SK-N-SH (cell line): ENCODE results near the gene COL4A2. TPM values are rescaled to one million over a fixed set of nuclear protein-coding genes. Genes with fewer than 3 reads are reported as not detected.

Experiments used
- CTCF ChIA-PET: fragments of 300-600, 350-600 bp; formaldehyde crosslinking; extraction: SDS; loops from one replicate; lab custom pipeline; 2021; lab: Yijun Ruan, JAX
- POLR2A ChIA-PET: fragments of 350-600 bp; sonication (Branson Sonifier 250); formaldehyde crosslinking; extraction: SDS; loops from one replicate; lab custom pipeline; 2020; ENCODE audit warnings: antibody characterized with exemption, inconsistent platforms; lab: Yijun Ruan, JAX
- DNase-seq: peaks from one replicate; pipeline ENCODE4 v3.0.0; 2012
- H2AFZ ChIP-seq: fragments of 200-600 bp; sonication (generic); 2 replicates; pipeline ENCODE4 v1.8.1; 2016; ENCODE audit warnings: antibody characterized with exemption, mild to moderate bottlenecking, low read depth
- H3F3A ChIP-seq: fragments of 200-600 bp; sonication (generic); replicated peaks from 2 replicates; pipeline ENCODE3; 2016; ENCODE audit warnings: antibody characterized with exemption, mild to moderate bottlenecking; ENCODE audit not compliant: insufficient read depth
- H3K27ac ChIP-seq, 2 experiments: fragments of 200-500 bp in 1 of 2; fragments of 200-600 bp in 1 of 2; sonication (Bioruptor generic) in 1 of 2; sonication (generic), shearing (Covaris generic) in 1 of 2; 2 replicates each; pipeline versions ENCODE4 v1.5.1 to v1.6.1; 2014 to 2016; ENCODE audit warnings: low read depth in 2 of 2, inconsistent platforms in 1 of 2, low read length in 1 of 2, mild to moderate bottlenecking in 1 of 2, mixed read lengths in 1 of 2
- H3K27me3 ChIP-seq: fragments of 200-600 bp; sonication (generic), shearing (Covaris generic); 2 replicates; pipeline ENCODE4 v1.6.1; 2016; ENCODE audit warnings: mixed run types; ENCODE audit not compliant: insufficient read depth
- H3K36me3 ChIP-seq, 2 experiments: fragments of 200-500 bp in 1 of 2; fragments of 200-600 bp in 1 of 2; sonication (Bioruptor generic) in 1 of 2; sonication (generic) in 1 of 2; replicated peaks in 1 of 2; 2 replicates each; pipeline versions ENCODE3 to v1.5.1; 2014 to 2016; ENCODE audit warnings: low read length in 1 of 2, mild to moderate bottlenecking in 1 of 2; ENCODE audit not compliant: insufficient read depth in 2 of 2, control insufficient read depth in 1 of 2
- H3K4me1 ChIP-seq, 2 experiments: fragments of 200-500 bp in 1 of 2; fragments of 200-600 bp in 1 of 2; sonication (Bioruptor generic) in 1 of 2; sonication (generic), shearing (Covaris generic) in 1 of 2; 2 replicates each; pipeline versions ENCODE4 v1.5.1 to v1.6.1; 2014 to 2016; ENCODE audit warnings: low read depth in 1 of 2, low read length in 1 of 2, mixed run types in 1 of 2; ENCODE audit not compliant: insufficient read depth in 2 of 2, control insufficient read depth in 1 of 2
- H3K4me2 ChIP-seq: fragments of 200-600 bp; sonication (generic), shearing (Covaris generic); 2 replicates; pipeline ENCODE4 v1.6.1; 2017; ENCODE audit warnings: mixed run types
- H3K4me3 ChIP-seq, 2 experiments: fragments of 200-500 bp in 1 of 2; fragments of 200-600 bp in 1 of 2; sonication (Bioruptor generic) in 1 of 2; sonication (generic), shearing (Covaris generic) in 1 of 2; 2 replicates each; pipeline versions ENCODE4 v1.5.1 to v1.8.1; 2014 to 2016; ENCODE audit warnings: low read depth in 2 of 2, inconsistent platforms in 1 of 2, low read length in 1 of 2, mild to moderate bottlenecking in 1 of 2, mixed read lengths in 1 of 2, moderate library complexity in 1 of 2
- H3K79me2 ChIP-seq: fragments of 200-600 bp; sonication (generic); 2 replicates; pipeline ENCODE4 v1.8.1; 2017; ENCODE audit warnings: mild to moderate bottlenecking; ENCODE audit not compliant: insufficient read depth
- H3K9ac ChIP-seq: fragments of 200-600 bp; sonication (generic); 2 replicates; pipeline ENCODE4 v1.6.1; 2017; ENCODE audit warnings: mixed run types
- H3K9me2 ChIP-seq: fragments of 200-600 bp; sonication (generic); 2 replicates; pipeline ENCODE4 v1.6.1; 2017; ENCODE audit warnings: mixed run types
- H3K9me3 ChIP-seq: fragments of 200-600 bp; sonication (generic); 2 replicates; pipeline ENCODE4 v1.6.1; 2017; ENCODE audit warnings: mixed run types, mild to moderate bottlenecking, moderate library complexity
- H4K20me1 ChIP-seq: fragments of 200-600 bp; sonication (generic); 2 replicates; pipeline ENCODE4 v1.6.1; 2017; ENCODE audit warnings: mild to moderate bottlenecking, mixed run types; ENCODE audit not compliant: insufficient read depth
- EZH2phosphoT487 ChIP-seq: fragments of 200-600 bp; sonication (generic); IDR thresholded peaks from 2 replicates; pipeline ENCODE4 v1.6.1; 2017; ENCODE audit warnings: low read depth, mixed run types, mild to moderate bottlenecking, antibody characterized with exemption, moderate library complexity, borderline replicate concordance
- FOSL2 ChIP-seq: IDR thresholded peaks from 2 replicates; pipeline ENCODE4 v1.4.0; 2012; ENCODE audit warnings: low read depth, mild to moderate bottlenecking, moderate library complexity, borderline replicate concordance
- FOXJ3 ChIP-seq: sonication (generic); formaldehyde crosslinking; IDR thresholded peaks from 2 replicates; pipeline ENCODE4 v1.5.1; 2020; ENCODE audit warnings: mild to moderate bottlenecking, missing genetic modification reagents
- FOXM1 ChIP-seq: IDR thresholded peaks from 2 replicates; pipeline ENCODE4 v1.4.0; 2012; ENCODE audit warnings: low read depth, mild to moderate bottlenecking
- GATA2 ChIP-seq: sonication (generic); formaldehyde crosslinking; IDR thresholded peaks from 2 replicates; pipeline ENCODE4 v1.5.0; 2020; ENCODE audit warnings: mild to moderate bottlenecking, missing genetic modification reagents
- MEF2A ChIP-seq: IDR thresholded peaks from 2 replicates; pipeline ENCODE4 v1.4.0; 2012; ENCODE audit warnings: low read depth, borderline replicate concordance
- NRF1 ChIP-seq: IDR thresholded peaks from 2 replicates; pipeline ENCODE4 v1.6.1; 2012; ENCODE audit warnings: low read depth, mild to moderate bottlenecking, low read length
- PBX3 ChIP-seq: IDR thresholded peaks from 2 replicates; pipeline ENCODE4; 2012
- POLR2AphosphoS5 ChIP-seq: IDR thresholded peaks from 2 replicates; pipeline ENCODE4 v1.6.1; 2012; ENCODE audit warnings: low read depth, low read length
- RAD21 ChIP-seq: IDR thresholded peaks from 2 replicates; pipeline ENCODE4 v1.6.1; 2012; ENCODE audit warnings: mild to moderate bottlenecking, low read length
- RFX5 ChIP-seq: IDR thresholded peaks from 2 replicates; pipeline ENCODE4 v1.6.1; 2012; ENCODE audit warnings: mild to moderate bottlenecking, improper control_type of control experiment, low read length
- RXRA ChIP-seq: IDR thresholded peaks from 2 replicates; pipeline ENCODE4 v1.4.0; 2012; ENCODE audit warnings: low read depth, mild to moderate bottlenecking, borderline replicate concordance
- SIN3A ChIP-seq: IDR thresholded peaks from 2 replicates; pipeline ENCODE4 v1.6.1; 2012; ENCODE audit warnings: low read depth, mild to moderate bottlenecking, low read length, moderate library complexity, borderline replicate concordance
- TAF1 ChIP-seq: IDR thresholded peaks from 2 replicates; pipeline ENCODE4 v1.6.1; 2012; ENCODE audit warnings: low read depth, mild to moderate bottlenecking, low read length, moderate library complexity, borderline replicate concordance
- USF2 ChIP-seq: fragments of 150-350 bp; IDR thresholded peaks from 2 replicates; pipeline ENCODE4 v1.6.1; 2017; ENCODE audit warnings: antibody characterized with exemption, low read length, low read depth, borderline replicate concordance
- WGBS: methylation state at CpG from one replicate; pipeline ENCODE4 v1.1.6; 2017; ENCODE audit warnings: low lambda C conversion rate; 5-methylcytosine and 5-hydroxymethylcytosine counted together
- polyA plus RNA-seq, 3 experiments: library from polyadenylated mRNA; depleted of rRNA; stranded (reverse); fragments of >200 nt; gene quantifications; 2 replicates each; pipeline ENCODE4 v1.2.3, GENCODE V29; 2012
- TF ChIP-seq, protein P1 (sequence below): fragments of 200-600 bp; sonication (generic); IDR thresholded peaks from 2 replicates; pipeline ENCODE4 v1.6.1; 2017; ENCODE audit warnings: antibody characterized with exemption, mild to moderate bottlenecking, moderate library complexity
- TF ChIP-seq, protein P2 (sequence below): IDR thresholded peaks from 2 replicates; pipeline ENCODE4 v1.6.1; 2012; ENCODE audit warnings: mild to moderate bottlenecking, low read depth, low read length, moderate library complexity

The COL4A2 gene
- polyA plus RNA-seq, 1 of the 3 experiments (the other 2 are of a cell fraction) = 137 TPM

DNA sequence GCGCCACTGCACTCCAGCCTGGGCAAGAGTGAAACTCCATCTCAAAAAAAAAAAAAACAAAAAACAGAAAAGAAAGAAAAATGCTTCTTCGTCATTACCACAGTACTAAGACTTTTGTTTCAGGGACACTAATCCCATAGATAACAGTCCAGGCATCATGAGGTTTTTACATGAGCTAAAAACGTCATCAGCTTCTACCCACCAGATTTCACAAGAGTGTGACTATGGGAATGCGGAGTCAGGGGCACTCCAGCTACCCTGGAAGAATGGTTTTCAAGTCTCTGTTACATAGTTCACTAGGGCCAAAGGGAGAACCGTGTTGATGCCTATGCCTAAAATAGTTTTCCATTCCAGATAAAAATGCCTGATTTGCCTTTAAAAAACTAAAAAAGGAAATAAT lies 221.3 kb downstream of the COL4A2 start:
- peaks cover 0 to 19% of the 10 kb centered on the region in 2 experiments; a peak in 1 of 4 replicates for H3K4me1 ChIP-seq
- H3K9me3 ChIP-seq = no peaks in the 10 kb centered on the region
- POLR2A ChIA-PET = no interaction called here
- TF ChIP-seq SIN3A (no peak), FOXM1 (no peak), NRF1 (no peak), FOXJ3 (CRISPR knock-in tag) (no peak), GATA2 (CRISPR knock-in tag) (no peak), POLR2AphosphoS5 (no peak), TAF1 (no peak), PBX3 (no peak), USF2 (no peak), EZH2phosphoT487 (no peak), RAD21 (no peak), FOSL2 (no peak), RXRA (no peak), RFX5 (no peak), MEF2A (no peak)
- TF ChIP-seq, protein P1, sequence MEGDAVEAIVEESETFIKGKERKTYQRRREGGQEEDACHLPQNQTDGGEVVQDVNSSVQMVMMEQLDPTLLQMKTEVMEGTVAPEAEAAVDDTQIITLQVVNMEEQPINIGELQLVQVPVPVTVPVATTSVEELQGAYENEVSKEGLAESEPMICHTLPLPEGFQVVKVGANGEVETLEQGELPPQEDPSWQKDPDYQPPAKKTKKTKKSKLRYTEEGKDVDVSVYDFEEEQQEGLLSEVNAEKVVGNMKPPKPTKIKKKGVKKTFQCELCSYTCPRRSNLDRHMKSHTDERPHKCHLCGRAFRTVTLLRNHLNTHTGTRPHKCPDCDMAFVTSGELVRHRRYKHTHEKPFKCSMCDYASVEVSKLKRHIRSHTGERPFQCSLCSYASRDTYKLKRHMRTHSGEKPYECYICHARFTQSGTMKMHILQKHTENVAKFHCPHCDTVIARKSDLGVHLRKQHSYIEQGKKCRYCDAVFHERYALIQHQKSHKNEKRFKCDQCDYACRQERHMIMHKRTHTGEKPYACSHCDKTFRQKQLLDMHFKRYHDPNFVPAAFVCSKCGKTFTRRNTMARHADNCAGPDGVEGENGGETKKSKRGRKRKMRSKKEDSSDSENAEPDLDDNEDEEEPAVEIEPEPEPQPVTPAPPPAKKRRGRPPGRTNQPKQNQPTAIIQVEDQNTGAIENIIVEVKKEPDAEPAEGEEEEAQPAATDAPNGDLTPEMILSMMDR = no peak
- TF ChIP-seq, protein P2, sequence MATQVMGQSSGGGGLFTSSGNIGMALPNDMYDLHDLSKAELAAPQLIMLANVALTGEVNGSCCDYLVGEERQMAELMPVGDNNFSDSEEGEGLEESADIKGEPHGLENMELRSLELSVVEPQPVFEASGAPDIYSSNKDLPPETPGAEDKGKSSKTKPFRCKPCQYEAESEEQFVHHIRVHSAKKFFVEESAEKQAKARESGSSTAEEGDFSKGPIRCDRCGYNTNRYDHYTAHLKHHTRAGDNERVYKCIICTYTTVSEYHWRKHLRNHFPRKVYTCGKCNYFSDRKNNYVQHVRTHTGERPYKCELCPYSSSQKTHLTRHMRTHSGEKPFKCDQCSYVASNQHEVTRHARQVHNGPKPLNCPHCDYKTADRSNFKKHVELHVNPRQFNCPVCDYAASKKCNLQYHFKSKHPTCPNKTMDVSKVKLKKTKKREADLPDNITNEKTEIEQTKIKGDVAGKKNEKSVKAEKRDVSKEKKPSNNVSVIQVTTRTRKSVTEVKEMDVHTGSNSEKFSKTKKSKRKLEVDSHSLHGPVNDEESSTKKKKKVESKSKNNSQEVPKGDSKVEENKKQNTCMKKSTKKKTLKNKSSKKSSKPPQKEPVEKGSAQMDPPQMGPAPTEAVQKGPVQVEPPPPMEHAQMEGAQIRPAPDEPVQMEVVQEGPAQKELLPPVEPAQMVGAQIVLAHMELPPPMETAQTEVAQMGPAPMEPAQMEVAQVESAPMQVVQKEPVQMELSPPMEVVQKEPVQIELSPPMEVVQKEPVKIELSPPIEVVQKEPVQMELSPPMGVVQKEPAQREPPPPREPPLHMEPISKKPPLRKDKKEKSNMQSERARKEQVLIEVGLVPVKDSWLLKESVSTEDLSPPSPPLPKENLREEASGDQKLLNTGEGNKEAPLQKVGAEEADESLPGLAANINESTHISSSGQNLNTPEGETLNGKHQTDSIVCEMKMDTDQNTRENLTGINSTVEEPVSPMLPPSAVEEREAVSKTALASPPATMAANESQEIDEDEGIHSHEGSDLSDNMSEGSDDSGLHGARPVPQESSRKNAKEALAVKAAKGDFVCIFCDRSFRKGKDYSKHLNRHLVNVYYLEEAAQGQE = no peak
- TF ChIP-seq, all 33 proteins: peak for 0
- no peak for DNase-seq
- 81% methylated on average over 5 of the region's 5 CpGs for WGBS
- H3K4me3 ChIP-seq = no peak overlapping the region
- H3F3A ChIP-seq = no peaks in the 10 kb centered on the region
- H3K4me2 ChIP-seq = no peak overlapping the region
- H3K27ac ChIP-seq = no peak overlapping the region
- CTCF ChIA-PET = interaction anchor here (1.0 kb wide), 1 partner anchor 25 kb away, joined by 4 read pairs; no protein-coding TSS in a partner anchor
- H4K20me1 ChIP-seq = no peaks in the 10 kb centered on the region
- H3K79me2 ChIP-seq = no peaks in the 10 kb centered on the region
- H3K9ac ChIP-seq = no peak overlapping the region
- no peaks in the 10 kb centered on the region for H3K9me2 ChIP-seq
- H3K36me3 ChIP-seq = no peaks in the 10 kb centered on the region
- no peaks in the 10 kb centered on the region for H3K27me3 ChIP-seq
- no peak overlapping the region for H2AFZ ChIP-seq
